AG09319 (cell line): ENCODE measurements around the gene PRKG1.

Experiments
- DNase-seq: peaks from one replicate; pipeline ENCODE4 v3.0.0-alpha.2; 2010; ENCODE audit warnings: low read depth; ENCODE audit errors: extremely low read depth
- TF ChIP-seq, protein P1 (sequence below): IDR thresholded peaks from 2 replicates; pipeline ENCODE4 v1.5.1; 2011; ENCODE audit warnings: low read depth, mild to moderate bottlenecking, inconsistent platforms, low read length, moderate library complexity

Gene PRKG1

DNA sequence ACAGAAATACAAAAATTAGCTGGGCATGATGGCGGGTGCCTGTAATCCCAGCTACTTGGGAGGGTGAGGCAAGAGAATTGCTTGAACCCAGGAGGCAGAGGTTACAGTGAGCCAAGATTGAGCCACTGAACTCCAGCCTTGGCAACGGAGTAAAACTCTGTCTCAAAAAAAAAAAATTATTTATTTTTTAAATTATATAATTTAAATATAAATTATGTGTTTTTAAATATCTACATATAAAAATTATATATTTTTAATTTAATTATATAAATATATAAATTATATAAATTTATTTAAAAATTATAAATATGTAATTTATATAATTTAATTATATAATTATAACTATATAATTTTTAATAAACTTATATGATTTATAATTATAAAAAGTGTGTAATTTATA, 51.2 kb downstream of the PRKG1 start:
- DNase-seq = no peak
- TF ChIP-seq, protein P1, sequence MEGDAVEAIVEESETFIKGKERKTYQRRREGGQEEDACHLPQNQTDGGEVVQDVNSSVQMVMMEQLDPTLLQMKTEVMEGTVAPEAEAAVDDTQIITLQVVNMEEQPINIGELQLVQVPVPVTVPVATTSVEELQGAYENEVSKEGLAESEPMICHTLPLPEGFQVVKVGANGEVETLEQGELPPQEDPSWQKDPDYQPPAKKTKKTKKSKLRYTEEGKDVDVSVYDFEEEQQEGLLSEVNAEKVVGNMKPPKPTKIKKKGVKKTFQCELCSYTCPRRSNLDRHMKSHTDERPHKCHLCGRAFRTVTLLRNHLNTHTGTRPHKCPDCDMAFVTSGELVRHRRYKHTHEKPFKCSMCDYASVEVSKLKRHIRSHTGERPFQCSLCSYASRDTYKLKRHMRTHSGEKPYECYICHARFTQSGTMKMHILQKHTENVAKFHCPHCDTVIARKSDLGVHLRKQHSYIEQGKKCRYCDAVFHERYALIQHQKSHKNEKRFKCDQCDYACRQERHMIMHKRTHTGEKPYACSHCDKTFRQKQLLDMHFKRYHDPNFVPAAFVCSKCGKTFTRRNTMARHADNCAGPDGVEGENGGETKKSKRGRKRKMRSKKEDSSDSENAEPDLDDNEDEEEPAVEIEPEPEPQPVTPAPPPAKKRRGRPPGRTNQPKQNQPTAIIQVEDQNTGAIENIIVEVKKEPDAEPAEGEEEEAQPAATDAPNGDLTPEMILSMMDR = no peak

DNA sequence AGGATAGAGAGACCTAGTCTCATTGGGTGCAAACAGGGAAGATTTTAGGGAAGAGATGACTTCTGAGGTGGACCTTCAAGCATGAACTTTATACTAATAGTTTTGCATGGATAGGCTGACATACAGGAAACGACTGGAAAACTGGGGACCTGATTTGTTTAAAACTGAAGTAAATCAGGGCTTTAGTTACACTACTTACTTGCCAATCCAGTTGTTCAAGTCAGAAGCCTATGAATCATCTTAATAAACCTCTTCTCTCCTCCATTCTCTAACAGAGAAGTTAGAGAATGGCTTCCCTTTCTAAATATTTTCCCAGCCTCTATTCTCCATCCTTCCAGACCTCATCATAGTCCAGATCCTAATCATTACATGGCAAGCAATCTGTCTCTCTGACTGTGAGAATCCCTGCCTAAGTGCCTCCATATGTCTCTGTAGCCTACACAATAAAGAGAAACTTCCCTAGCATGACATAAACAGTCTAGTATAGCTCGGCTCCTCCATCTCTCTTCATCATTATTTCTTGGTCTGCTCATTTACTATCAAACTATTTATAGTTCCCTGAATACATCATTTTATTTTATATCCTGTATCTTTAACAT, 55.8 kb downstream of the PRKG1 start:
- TF ChIP-seq, protein P1 = no peak
- DNase-seq = no peak

DNA sequence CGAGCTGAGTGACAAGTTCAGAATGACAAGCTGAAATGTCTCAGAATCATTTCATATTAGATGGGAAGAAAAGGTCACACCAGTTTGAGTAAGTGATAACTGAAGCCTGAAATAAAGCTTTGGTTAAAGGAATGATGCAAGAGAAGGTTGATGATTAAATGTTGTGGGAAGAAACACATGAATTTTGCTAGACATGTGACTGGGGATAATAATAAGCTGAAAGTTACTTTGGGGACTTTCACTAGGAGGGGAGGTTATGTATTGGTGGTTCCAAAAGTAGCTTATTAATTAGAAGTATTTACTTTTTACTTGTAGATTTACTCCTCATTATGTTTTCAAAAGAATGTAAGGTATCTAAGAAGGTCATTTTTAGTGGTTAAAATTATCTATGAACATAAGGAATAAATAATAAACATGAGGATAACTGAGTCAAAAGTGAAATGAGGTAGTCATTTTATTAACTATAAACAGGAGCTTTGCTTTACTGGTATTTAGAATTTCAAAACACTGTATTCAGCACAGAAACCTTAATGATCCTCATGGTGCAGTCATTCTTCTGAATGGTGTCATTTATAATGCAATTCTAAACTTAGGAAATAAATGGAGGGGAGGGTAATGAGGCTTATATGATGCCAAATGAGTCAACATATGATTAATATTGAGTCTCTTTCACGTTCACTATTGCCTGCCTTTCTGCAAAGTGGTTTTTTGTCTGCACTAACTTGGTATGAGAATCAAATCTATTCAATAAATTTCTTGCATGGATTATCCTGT, 63.7 kb downstream of the PRKG1 start:
- TF ChIP-seq, protein P1 = no peak
- peak; percentile 23 for DNase-seq

DNA sequence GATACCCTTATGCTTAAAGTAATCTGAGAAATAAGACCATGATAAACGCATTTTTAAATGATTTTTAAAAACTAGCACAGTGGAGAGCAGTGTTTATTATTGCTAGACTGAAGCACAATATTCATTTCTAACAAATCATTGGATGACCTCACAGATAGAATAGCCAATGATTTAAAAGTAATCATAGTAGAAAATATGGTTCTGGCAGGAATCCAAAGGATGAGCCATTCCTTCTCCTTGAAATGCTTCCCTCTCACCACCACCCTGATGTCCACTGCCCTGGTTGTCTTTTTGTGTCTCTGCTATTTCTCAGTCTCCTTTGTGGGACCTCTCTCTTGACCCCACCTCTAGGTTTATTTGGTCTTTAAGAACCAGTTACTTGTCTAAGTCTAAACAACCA, 64.9 kb downstream of the PRKG1 start:
- no peak for DNase-seq
- TF ChIP-seq, protein P1 = no peak

DNA sequence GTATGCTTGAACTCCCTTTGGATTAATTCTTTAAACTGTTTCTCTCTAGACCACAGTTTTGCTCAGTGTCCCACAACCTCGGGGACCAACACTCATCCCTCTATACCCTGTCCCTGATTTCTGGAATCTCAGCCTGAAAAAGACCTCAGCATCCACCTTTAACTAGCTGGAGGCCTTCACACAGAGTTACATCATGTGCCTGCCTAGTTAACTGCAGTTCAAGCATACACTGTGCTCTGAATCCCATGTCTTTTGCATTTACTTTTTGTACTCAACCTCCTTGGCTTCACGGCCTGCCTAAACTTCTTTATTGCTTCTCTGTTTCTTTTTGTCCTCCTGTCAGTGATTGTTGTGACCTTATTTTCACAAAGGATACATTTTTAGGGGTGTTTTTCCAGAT, 66.7 kb downstream of the PRKG1 start:
- TF ChIP-seq, protein P1 = no peak
- DNase-seq = no peak

DNA sequence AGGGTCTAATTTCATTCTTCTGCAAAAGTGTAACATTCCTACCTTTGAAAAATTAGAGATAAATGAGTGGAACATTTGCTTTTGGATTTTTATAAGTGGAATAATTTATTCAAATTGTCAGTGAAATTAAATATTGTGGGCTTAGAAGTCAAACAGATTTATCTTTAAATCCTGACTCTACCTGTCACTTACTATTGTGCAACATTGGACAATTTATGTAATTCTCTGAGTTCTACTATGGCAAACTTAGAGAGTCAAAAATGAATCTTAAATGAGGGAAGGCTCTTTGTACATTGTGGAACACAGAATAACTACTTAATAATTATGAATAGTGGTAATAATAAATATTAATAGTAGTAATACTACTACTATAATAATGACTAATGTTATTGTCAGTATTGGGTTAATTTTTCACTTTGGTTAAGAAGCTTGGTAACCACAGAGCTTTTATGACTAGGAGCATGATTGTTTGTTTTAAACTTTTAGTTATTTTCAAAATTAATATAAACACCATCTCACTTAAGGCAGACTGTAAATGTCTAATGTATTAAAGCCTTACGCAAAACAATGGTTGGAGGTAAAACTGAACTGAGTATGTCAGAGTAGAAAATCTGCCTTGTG, 70.0 kb downstream of the PRKG1 start:
- no peak for DNase-seq
- TF ChIP-seq, protein P1 = no peak

DNA sequence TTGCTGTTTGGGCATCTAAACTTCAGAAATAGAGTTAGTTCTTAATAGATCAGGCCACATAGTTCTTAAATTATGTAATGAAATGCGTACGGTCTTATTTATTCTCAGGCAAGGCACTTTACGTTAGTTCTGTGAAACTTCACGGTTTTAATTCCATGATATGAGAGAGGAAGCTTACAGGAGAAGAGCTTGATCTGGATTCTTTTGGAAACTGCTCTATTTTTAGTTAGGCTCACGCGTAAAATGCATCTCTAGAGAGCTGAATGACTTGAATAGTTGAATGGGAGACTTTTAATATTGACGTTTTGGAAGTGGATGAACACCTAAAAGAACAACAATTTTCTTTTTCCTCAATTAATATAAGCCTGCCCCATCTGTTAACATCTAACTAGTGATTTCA, 71.1 kb downstream of the PRKG1 start:
- TF ChIP-seq, protein P1 = no peak
- no peak for DNase-seq
